ENCODE measurements around the gene GJB3. TPM values are rescaled to one million over a fixed set of nuclear protein-coding genes. Genes with fewer than 3 reads are reported as not detected.

GJB3 gene
- total RNA-seq, 1 donor from 2014 or later, result 24.6 TPM

DNA sequence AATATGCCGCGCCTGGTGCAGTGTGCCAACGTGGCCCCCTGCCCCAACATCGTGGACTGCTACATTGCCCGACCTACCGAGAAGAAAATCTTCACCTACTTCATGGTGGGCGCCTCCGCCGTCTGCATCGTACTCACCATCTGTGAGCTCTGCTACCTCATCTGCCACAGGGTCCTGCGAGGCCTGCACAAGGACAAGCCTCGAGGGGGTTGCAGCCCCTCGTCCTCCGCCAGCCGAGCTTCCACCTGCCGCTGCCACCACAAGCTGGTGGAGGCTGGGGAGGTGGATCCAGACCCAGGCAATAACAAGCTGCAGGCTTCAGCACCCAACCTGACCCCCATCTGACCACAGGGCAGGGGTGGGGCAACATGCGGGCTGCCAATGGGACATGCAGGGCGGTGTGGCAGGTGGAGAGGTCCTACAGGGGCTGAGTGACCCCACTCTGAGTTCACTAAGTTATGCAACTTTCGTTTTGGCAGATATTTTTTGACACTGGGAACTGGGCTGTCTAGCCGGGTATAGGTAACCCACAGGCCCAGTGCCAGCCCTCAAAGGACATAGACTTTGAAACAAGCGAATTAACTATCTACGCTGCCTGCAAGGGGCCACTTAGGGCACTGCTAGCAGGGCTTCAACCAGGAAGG is 4.3 kb downstream of the GJB3 start:
- Histone ChIP-seq H3K27ac (no peak overlapping the region), H3K4me3 (no peak overlapping the region), H3K4me1 (peaks cover 14% of the 10 kb centered on the region), H3K36me3 (peaks cover 0 to 9% of the 10 kb centered on the region in 2 donors), H3K27me3 (no peaks in the 10 kb centered on the region), H3K9me3 (no peaks in the 10 kb centered on the region)
- TF ChIP-seq, protein P1, sequence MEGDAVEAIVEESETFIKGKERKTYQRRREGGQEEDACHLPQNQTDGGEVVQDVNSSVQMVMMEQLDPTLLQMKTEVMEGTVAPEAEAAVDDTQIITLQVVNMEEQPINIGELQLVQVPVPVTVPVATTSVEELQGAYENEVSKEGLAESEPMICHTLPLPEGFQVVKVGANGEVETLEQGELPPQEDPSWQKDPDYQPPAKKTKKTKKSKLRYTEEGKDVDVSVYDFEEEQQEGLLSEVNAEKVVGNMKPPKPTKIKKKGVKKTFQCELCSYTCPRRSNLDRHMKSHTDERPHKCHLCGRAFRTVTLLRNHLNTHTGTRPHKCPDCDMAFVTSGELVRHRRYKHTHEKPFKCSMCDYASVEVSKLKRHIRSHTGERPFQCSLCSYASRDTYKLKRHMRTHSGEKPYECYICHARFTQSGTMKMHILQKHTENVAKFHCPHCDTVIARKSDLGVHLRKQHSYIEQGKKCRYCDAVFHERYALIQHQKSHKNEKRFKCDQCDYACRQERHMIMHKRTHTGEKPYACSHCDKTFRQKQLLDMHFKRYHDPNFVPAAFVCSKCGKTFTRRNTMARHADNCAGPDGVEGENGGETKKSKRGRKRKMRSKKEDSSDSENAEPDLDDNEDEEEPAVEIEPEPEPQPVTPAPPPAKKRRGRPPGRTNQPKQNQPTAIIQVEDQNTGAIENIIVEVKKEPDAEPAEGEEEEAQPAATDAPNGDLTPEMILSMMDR (IDR thresholded peaks at IDR 0.05), result no peak
- no peak for TF ChIP-seq POLR2A (IDR thresholded peaks at IDR 0.05)
- no peak for TF ChIP-seq POLR2AphosphoS5 (IDR thresholded peaks at IDR 0.05; ENCODE audit: insufficient read depth in 1 of 2, low read depth in 1 of 2)
- intact Hi-C loops (cut with DNase I), result no loop called here
- DNase-seq (ENCODE audit: extremely low spot score in 2 of 2), result no peak

DNA sequence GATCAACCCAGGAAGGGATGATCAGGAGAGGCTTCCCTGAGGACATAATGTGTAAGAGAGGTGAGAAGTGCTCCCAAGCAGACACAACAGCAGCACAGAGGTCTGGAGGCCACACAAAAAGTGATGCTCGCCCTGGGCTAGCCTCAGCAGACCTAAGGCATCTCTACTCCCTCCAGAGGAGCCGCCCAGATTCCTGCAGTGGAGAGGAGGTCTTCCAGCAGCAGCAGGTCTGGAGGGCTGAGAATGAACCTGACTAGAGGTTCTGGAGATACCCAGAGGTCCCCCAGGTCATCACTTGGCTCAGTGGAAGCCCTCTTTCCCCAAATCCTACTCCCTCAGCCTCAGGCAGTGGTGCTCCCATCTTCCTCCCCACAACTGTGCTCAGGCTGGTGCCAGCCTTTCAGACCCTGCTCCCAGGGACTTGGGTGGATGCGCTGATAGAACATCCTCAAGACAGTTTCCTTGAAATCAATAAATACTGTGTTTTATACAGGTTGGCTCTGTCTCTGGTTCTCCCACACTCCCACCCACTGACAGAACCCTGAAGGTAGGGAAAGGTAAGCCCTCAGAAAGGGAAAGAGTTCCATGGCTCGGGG is 5.0 kb downstream of the GJB3 start:
- TF ChIP-seq POLR2A (IDR thresholded peaks at IDR 0.05), result no peak
- TF ChIP-seq POLR2AphosphoS5 (IDR thresholded peaks at IDR 0.05; ENCODE audit: insufficient read depth in 1 of 2, low read depth in 1 of 2), result no peak
- TF ChIP-seq, protein P1 (IDR thresholded peaks at IDR 0.05), result no peak
- Histone ChIP-seq H3K4me1 (peaks cover 8% of the 10 kb centered on the region), H3K4me3 (no peak overlapping the region), H3K27ac (no peak overlapping the region), H3K27me3 (no peaks in the 10 kb centered on the region), H3K9me3 (no peaks in the 10 kb centered on the region), H3K36me3 (peaks cover 0 to 9% of the 10 kb centered on the region in 2 donors)
- intact Hi-C loops (cut with DNase I), result no loop called here
- DNase-seq (ENCODE audit: extremely low spot score in 2 of 2), result no peak

DNA sequence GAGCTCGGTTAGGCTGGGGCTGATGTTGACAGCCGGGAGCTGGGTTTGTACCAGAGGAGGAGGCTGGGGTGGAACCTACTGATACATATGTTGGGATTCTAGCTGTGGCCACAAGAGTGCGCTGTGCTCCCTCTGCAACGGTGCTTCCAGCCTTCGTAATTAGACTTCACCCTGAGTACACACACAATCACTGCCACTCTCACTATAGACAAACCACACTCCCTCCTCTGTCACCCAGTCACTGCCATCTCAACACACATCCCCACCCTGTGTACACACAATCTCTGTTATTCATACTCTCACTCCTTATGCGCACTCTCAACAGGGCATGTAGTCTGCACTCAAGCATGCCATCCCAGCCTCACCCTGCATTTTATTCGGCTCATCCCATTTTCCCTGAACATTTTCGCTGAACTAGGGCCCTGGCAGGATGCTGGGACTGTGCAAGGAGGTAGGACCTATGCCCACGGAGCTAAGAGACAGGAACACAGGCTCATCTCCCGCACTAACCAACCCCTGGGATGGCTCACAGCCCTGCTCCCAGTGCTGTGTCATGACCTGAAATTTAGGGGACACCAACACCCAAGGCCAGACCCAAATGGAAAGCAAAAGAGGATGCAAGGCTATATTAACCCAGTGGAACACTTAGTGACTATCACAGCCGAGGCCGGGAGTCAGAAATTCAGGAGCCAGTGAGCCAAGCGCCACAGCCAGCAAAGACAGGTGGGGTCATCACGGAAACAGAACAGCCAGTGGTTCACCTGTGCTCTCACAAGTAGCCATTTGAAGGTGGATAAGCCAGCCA is 5.7 kb downstream of the GJB3 start:
- TF ChIP-seq, protein P1 (IDR thresholded peaks at IDR 0.05), result peak; percentile 47 to 53 (median 47)
- TF ChIP-seq POLR2A (IDR thresholded peaks at IDR 0.05), result no peak
- Histone ChIP-seq H3K36me3 (peaks cover 0 to 9% of the 10 kb centered on the region in 2 donors), H3K9me3 (no peaks in the 10 kb centered on the region), H3K4me3 (no peak overlapping the region), H3K27me3 (no peaks in the 10 kb centered on the region), H3K4me1 (peaks cover under 1% of the 10 kb centered on the region), H3K27ac (no peak overlapping the region)
- DNase-seq (ENCODE audit: extremely low spot score in 2 of 2), result no peak
- intact Hi-C loops (cut with DNase I), result no loop called here

DNA sequence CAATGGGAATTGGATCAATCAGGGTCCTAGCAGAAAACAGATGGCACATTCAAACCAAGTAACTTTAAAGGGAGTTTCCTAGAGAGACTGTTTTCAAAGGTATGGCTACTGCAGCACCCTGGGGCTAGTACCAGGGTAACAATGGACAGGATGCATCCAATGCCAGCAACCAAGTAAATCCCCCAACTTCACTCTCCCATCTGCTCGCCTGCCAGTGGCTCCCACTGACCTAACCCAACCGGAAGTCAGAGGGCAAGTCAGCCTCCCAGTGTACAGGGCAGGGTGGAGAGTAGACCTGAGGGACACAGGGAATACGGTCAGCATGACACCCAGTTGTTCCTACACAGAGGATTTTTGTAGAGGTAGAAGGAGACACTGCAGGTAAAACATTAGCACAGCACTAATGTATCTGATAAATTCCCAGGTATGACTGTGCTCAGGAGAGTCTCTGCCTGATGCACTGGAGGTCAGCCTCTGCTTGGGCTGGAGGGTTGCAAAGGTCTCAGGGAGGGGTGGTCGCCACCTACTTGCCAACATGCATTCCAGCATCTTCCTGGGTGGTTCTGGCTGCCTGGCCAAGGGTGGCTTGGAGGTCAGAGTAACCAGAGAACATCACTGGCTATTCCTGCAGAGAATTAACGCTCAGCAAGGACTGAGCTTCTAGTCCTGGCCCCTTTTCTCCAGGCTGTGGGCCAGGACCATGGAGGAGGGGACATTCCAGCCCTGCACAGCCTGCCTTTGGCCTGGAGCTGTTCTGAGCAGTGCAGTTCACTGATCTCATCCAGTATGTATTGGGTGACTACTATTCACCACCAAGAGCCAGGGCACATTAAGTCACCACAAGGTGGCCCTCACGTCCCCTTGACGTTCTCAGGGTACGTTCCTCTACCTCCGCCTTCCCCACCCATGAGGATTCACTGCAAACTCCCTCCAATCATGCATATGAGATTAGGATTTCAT is 6.7 kb downstream of the GJB3 start:
- Histone ChIP-seq H3K4me3 (no peak overlapping the region), H3K27ac (no peak overlapping the region), H3K36me3 (peaks cover 0 to 9% of the 10 kb centered on the region in 2 donors), H3K27me3 (no peaks in the 10 kb centered on the region), H3K4me1 (peaks cover 10% of the 10 kb centered on the region), H3K9me3 (no peaks in the 10 kb centered on the region)
- intact Hi-C loops (cut with DNase I), result no loop called here
- no peak for DNase-seq (ENCODE audit: extremely low spot score in 2 of 2)
- TF ChIP-seq POLR2A (IDR thresholded peaks at IDR 0.05) (no peak), POLR2AphosphoS5 (IDR thresholded peaks at IDR 0.05; ENCODE audit: insufficient read depth in 1 of 2, low read depth in 1 of 2) (no peak)
- TF ChIP-seq, protein P1 (IDR thresholded peaks at IDR 0.05), result no peak

Data from vagina (tissue), 2 donors.